Measurements from ENCODE around the gene PTPRD.

PTPRD gene

DNA sequence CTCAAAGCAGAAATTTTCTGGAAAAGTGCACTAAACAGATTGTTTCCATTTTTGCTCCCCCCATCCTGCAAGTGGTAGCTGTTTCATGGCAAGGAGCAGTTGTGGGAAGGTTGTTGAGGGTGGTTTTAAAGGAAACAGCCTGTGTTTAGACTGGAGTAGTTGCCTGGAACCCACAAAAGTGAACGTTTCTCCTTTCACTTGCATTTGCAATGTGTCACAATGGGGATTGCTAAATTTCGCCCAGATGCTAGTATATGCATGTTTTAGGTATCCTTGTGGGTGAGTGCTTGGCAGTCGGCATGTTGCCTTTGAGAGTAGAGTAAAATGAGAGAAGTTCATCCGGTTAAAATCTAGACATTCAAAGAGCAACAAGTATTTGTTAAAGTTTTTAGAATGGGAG is 1713.3 kb downstream of the PTPRD start:
- no peaks in the 10 kb centered on the region for H3K9me3 ChIP-seq (ENCODE audit: control insufficient read depth in 1 of 2, low read length in 2 of 2)
- no peaks in the 10 kb centered on the region for H3K27me3 ChIP-seq (ENCODE audit: control insufficient read depth in 1 of 2, insufficient read depth in 2 of 2, low read length in 2 of 2)
- H3K36me3 ChIP-seq (ENCODE audit: control insufficient read depth in 1 of 2, insufficient read depth in 2 of 2, low read length in 2 of 2), result no peaks in the 10 kb centered on the region
- no peak overlapping the region for H3K27ac ChIP-seq (ENCODE audit: low read depth, low read length)
- no peaks in the 10 kb centered on the region for H3K4me1 ChIP-seq (ENCODE audit: control insufficient read depth in 1 of 2, insufficient read depth in 2 of 2, low read length in 2 of 2)
- no peak overlapping the region for H3K4me3 ChIP-seq (ENCODE audit: low read depth in 1 of 2, low read length in 2 of 2)
- no peak overlapping the region for H3K9ac ChIP-seq (ENCODE audit: low read depth in 1 of 2, low read length in 2 of 2)

DNA sequence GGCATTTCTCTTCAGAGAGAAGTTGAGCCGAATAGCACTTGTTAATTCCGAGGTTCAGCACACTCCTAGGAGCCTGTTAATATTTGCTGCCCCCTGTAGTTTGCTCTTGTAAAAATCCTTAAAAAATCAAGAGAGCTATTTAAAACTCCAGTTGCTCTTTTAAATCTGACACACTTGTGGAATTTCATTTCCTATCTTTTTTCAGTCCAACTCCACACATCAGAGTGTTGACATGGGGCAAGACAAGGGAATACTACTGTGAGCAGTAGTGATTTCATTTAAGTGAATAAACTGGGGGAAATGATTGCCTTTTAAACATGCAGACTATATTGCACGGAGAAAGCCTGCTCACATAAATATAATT is 1717.0 kb downstream of the PTPRD start:
- Histone ChIP-seq H3K27me3 (ENCODE audit: control insufficient read depth in 1 of 2, insufficient read depth in 2 of 2, low read length in 2 of 2) (no peaks in the 10 kb centered on the region), H3K36me3 (ENCODE audit: control insufficient read depth in 1 of 2, insufficient read depth in 2 of 2, low read length in 2 of 2) (no peaks in the 10 kb centered on the region), H3K9me3 (ENCODE audit: control insufficient read depth in 1 of 2, low read length in 2 of 2) (no peaks in the 10 kb centered on the region), H3K27ac (ENCODE audit: low read depth, low read length) (no peak overlapping the region), H3K4me3 (ENCODE audit: low read depth in 1 of 2, low read length in 2 of 2) (no peak overlapping the region), H3K4me1 (ENCODE audit: control insufficient read depth in 1 of 2, insufficient read depth in 2 of 2, low read length in 2 of 2) (no peaks in the 10 kb centered on the region), H3K9ac (ENCODE audit: low read depth in 1 of 2, low read length in 2 of 2) (no peak overlapping the region)

DNA sequence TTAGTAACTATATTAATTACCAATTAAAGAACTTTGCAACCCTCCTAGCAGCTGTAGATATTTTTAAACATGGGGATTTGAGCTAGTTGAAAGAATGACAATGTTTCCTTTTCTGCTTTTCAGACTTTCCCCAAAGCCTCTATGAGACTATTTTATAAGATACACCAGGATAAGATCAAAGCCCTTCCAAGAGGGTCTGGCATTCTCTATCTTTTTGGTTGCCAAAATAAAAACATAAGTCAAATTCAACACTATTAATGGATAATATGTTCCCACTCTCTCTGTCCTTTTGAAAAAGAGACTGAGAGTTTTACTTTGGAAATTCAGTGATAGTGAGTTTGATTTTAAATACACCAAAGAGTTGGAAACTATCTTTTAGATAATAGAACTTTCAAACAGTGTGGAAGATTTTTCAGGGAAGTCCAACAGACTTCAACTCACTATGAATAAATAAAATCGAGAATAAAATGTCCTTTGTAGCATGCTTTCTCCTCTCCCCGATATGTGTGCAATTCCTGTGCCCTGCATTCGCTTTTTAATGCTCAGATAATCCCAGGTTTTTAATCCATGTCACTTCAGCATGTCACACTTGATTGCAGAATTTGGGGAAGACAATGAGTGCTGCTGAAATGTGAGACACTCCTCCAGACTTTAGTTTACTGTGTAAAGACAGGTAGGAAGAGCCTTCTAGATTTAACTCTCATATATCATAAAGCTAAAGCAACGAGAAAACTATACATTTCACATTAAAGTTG is 1717.5 kb downstream of the PTPRD start:
- H3K9ac ChIP-seq (ENCODE audit: low read depth in 1 of 2, low read length in 2 of 2), result no peak overlapping the region
- H3K27ac ChIP-seq (ENCODE audit: low read depth, low read length), result no peak overlapping the region
- H3K4me1 ChIP-seq (ENCODE audit: control insufficient read depth in 1 of 2, insufficient read depth in 2 of 2, low read length in 2 of 2), result no peaks in the 10 kb centered on the region

DNA sequence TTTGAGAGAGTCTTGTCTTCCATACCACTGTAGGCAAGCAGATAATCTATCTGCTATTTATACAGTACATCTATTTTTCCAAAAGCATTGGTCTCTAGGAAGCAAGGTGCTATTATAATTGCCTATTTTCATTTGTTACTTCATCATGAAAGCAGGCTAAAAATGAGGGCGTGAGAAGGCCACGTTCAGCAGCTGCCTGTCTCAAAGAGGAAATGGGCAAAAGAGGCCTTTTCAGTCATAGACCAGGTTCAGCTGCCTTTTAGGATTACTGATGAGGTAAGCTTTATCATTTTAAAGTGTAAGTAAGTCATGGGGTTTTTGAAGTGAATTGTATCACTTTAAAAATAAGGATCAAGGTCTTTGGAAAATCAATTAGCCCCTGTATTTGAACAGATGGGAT is 1722.1 kb downstream of the PTPRD start:
- H3K4me1 ChIP-seq (ENCODE audit: control insufficient read depth in 1 of 2, insufficient read depth in 2 of 2, low read length in 2 of 2), result peaks cover 4 to 8% of the 10 kb centered on the region in 2 donors
- no peaks in the 10 kb centered on the region for H3K36me3 ChIP-seq (ENCODE audit: control insufficient read depth in 1 of 2, insufficient read depth in 2 of 2, low read length in 2 of 2)
- no peak overlapping the region for H3K27ac ChIP-seq (ENCODE audit: low read depth, low read length)

More for the DNA sequence above, 1717.5 kb downstream of the PTPRD start:
- Histone ChIP-seq H3K36me3 (ENCODE audit: control insufficient read depth in 1 of 2, insufficient read depth in 2 of 2, low read length in 2 of 2) (no peaks in the 10 kb centered on the region), H3K9me3 (ENCODE audit: control insufficient read depth in 1 of 2, low read length in 2 of 2) (no peaks in the 10 kb centered on the region), H3K27me3 (ENCODE audit: control insufficient read depth in 1 of 2, insufficient read depth in 2 of 2, low read length in 2 of 2) (no peaks in the 10 kb centered on the region), H3K4me3 (ENCODE audit: low read depth in 1 of 2, low read length in 2 of 2) (no peak overlapping the region)

DNA sequence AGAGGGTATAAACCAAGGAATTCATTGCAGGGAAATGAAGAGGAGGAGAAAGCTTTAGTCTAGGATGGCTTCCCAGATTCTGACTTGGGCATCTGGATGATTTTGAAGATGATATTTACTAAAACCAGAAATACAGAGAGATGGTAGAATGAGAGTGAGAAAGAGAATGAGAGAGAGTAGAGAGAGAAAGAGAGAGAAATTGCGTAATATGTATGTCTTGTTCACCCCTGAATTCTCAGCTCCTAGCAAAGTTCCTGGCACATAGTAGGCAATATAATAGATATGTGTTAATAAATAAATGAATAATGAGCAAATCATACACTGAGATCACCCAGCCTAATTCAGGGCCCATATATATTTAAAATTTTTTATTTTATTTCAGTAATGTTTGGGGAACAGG is 1723.7 kb downstream of the PTPRD start:
- Histone ChIP-seq H3K9ac (ENCODE audit: low read depth in 1 of 2, low read length in 2 of 2) (no peak overlapping the region), H3K4me3 (ENCODE audit: low read depth in 1 of 2, low read length in 2 of 2) (no peak overlapping the region), H3K9me3 (ENCODE audit: control insufficient read depth in 1 of 2, low read length in 2 of 2) (no peaks in the 10 kb centered on the region), H3K27me3 (ENCODE audit: control insufficient read depth in 1 of 2, insufficient read depth in 2 of 2, low read length in 2 of 2) (no peaks in the 10 kb centered on the region), H3K27ac (ENCODE audit: low read depth, low read length) (no peak overlapping the region), H3K4me1 (ENCODE audit: control insufficient read depth in 1 of 2, insufficient read depth in 2 of 2, low read length in 2 of 2) (peaks cover 4 to 8% of the 10 kb centered on the region in 2 donors), H3K36me3 (ENCODE audit: control insufficient read depth in 1 of 2, insufficient read depth in 2 of 2, low read length in 2 of 2) (no peaks in the 10 kb centered on the region)

More for the DNA sequence above, 1722.1 kb downstream of the PTPRD start:
- Histone ChIP-seq H3K27me3 (ENCODE audit: control insufficient read depth in 1 of 2, insufficient read depth in 2 of 2, low read length in 2 of 2) (no peaks in the 10 kb centered on the region), H3K9ac (ENCODE audit: low read depth in 1 of 2, low read length in 2 of 2) (no peak overlapping the region), H3K4me3 (ENCODE audit: low read depth in 1 of 2, low read length in 2 of 2) (no peak overlapping the region), H3K9me3 (ENCODE audit: control insufficient read depth in 1 of 2, low read length in 2 of 2) (no peaks in the 10 kb centered on the region)

DNA sequence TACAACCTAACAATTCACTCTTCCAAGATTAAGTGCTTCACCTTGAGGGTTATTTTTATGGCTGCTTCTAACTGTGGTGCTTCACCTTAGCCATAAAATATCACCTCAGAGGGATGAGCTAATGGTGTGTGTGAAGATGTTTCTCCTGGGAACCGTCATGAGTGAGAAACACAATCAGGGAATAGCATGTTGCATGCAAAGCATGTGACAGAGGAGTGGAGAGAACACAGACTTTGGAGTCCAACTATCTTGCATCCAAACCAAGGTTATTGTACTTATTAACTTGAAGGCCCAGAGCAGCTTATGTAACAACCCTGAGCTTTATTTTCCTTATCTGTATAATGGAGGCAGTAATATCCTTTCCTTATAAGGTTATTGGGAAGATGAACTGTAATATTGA is 1724.2 kb downstream of the PTPRD start:
- Histone ChIP-seq H3K27ac (ENCODE audit: low read depth, low read length) (no peak overlapping the region), H3K9me3 (ENCODE audit: control insufficient read depth in 1 of 2, low read length in 2 of 2) (no peaks in the 10 kb centered on the region), H3K9ac (ENCODE audit: low read depth in 1 of 2, low read length in 2 of 2) (no peak overlapping the region), H3K4me1 (ENCODE audit: control insufficient read depth in 1 of 2, insufficient read depth in 2 of 2, low read length in 2 of 2) (peaks cover 4 to 8% of the 10 kb centered on the region in 2 donors), H3K36me3 (ENCODE audit: control insufficient read depth in 1 of 2, insufficient read depth in 2 of 2, low read length in 2 of 2) (no peaks in the 10 kb centered on the region), H3K4me3 (ENCODE audit: low read depth in 1 of 2, low read length in 2 of 2) (no peak overlapping the region), H3K27me3 (ENCODE audit: control insufficient read depth in 1 of 2, insufficient read depth in 2 of 2, low read length in 2 of 2) (no peaks in the 10 kb centered on the region)

DNA sequence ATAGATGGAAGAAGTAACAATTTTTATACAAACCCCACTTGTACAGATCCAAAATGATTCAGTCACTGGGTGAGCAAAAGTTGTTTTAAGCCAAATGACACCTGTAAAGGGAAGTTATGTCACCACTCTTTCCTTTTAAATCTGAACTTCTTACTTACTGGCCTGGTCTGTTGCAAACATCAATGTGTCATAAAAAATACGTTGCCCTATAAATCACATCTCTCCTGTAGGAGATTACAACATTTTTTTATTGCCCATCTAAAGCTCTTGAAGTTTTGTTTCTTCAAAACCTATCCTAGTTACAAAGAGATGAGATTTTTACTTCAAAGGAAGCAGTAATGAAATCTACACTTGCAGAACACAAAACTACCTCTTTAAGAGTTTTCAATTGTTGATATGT is 1725.4 kb downstream of the PTPRD start:
- Histone ChIP-seq H3K27me3 (ENCODE audit: control insufficient read depth in 1 of 2, insufficient read depth in 2 of 2, low read length in 2 of 2) (no peaks in the 10 kb centered on the region), H3K9ac (ENCODE audit: low read depth in 1 of 2, low read length in 2 of 2) (no peak overlapping the region), H3K36me3 (ENCODE audit: control insufficient read depth in 1 of 2, insufficient read depth in 2 of 2, low read length in 2 of 2) (no peaks in the 10 kb centered on the region), H3K4me3 (ENCODE audit: low read depth in 1 of 2, low read length in 2 of 2) (no peak overlapping the region), H3K9me3 (ENCODE audit: control insufficient read depth in 1 of 2, low read length in 2 of 2) (no peaks in the 10 kb centered on the region), H3K27ac (ENCODE audit: low read depth, low read length) (no peak overlapping the region), H3K4me1 (ENCODE audit: control insufficient read depth in 1 of 2, insufficient read depth in 2 of 2, low read length in 2 of 2) (peaks cover 8 to 11% of the 10 kb centered on the region in 2 donors)

DNA sequence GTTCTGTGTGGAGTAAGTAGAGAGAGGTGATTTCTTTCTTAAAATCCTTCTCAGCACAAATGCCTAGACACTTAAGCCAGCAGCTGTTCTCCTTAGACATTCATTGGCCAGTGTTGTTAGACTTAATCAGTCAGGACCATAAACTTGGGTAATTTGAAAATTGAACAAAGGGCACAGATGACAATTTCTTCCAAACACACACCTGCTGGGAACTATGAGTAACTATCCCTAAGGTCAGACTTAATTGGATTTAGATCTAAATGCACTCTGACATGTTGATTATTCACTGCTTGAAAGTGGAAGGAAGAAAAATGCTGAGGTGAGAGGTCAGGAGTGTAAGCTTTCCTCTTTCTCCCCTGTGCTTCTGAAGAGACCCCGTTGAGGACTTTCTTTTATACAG is 1729.5 kb downstream of the PTPRD start:
- H3K27me3 ChIP-seq (ENCODE audit: control insufficient read depth in 1 of 2, insufficient read depth in 2 of 2, low read length in 2 of 2), result no peaks in the 10 kb centered on the region
- no peaks in the 10 kb centered on the region for H3K36me3 ChIP-seq (ENCODE audit: control insufficient read depth in 1 of 2, insufficient read depth in 2 of 2, low read length in 2 of 2)
- no peak overlapping the region for H3K27ac ChIP-seq (ENCODE audit: low read depth, low read length)

DNA sequence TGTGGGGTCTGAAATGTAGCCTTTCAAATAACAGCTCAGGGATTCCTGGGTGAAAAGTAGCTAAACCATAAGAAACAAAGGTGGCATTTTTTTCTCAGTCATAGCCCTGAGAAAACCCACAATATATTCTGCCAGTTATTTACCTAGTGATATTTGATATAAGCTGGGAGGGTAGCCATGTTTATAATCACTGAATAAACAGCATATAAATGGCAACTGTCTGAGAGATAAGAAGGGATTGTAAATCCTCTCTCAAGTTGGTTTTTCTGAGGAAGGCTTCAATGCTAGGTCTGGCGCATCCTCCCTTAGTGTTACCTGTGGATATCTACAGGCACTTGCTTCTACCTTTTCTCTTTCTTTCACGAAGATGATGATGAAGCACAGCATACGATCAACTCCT is 1732.7 kb downstream of the PTPRD start:
- Histone ChIP-seq H3K9ac (ENCODE audit: low read depth in 1 of 2, low read length in 2 of 2) (no peak overlapping the region), H3K27me3 (ENCODE audit: control insufficient read depth in 1 of 2, insufficient read depth in 2 of 2, low read length in 2 of 2) (no peaks in the 10 kb centered on the region), H3K4me1 (ENCODE audit: control insufficient read depth in 1 of 2, insufficient read depth in 2 of 2, low read length in 2 of 2) (peaks cover 5 to 12% of the 10 kb centered on the region in 2 donors), H3K27ac (ENCODE audit: low read depth, low read length) (no peak overlapping the region), H3K36me3 (ENCODE audit: control insufficient read depth in 1 of 2, insufficient read depth in 2 of 2, low read length in 2 of 2) (no peaks in the 10 kb centered on the region), H3K9me3 (ENCODE audit: control insufficient read depth in 1 of 2, low read length in 2 of 2) (no peaks in the 10 kb centered on the region), H3K4me3 (ENCODE audit: low read depth in 1 of 2, low read length in 2 of 2) (no peak overlapping the region)

More for the DNA sequence above, 1729.5 kb downstream of the PTPRD start:
- Histone ChIP-seq H3K9me3 (ENCODE audit: control insufficient read depth in 1 of 2, low read length in 2 of 2) (no peaks in the 10 kb centered on the region), H3K9ac (ENCODE audit: low read depth in 1 of 2, low read length in 2 of 2) (no peak overlapping the region), H3K4me3 (ENCODE audit: low read depth in 1 of 2, low read length in 2 of 2) (no peak overlapping the region), H3K4me1 (ENCODE audit: control insufficient read depth in 1 of 2, insufficient read depth in 2 of 2, low read length in 2 of 2) (peaks cover 8 to 16% of the 10 kb centered on the region in 2 donors)

DNA sequence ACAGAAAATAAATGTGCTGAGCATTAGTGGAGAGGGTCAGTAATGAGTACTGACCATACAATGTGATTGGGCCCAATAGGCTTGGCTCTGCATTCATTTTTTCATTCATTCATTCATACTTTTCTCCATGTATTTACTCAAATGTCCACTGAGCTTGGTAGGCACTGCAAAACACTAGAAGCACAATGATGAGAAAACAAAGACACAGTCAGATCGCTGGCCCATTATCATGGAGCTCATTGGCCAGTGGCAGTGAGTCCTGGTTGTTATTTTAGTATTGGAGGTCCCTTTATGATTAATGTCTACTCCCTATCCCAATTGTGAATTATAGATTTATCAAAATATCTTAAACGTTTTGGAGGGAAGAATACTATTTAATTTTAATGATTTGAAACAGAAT is 1733.5 kb downstream of the PTPRD start:
- H3K4me3 ChIP-seq (ENCODE audit: low read depth in 1 of 2, low read length in 2 of 2), result no peak overlapping the region
- H3K27ac ChIP-seq (ENCODE audit: low read depth, low read length), result no peak overlapping the region
- no peaks in the 10 kb centered on the region for H3K27me3 ChIP-seq (ENCODE audit: control insufficient read depth in 1 of 2, insufficient read depth in 2 of 2, low read length in 2 of 2)
- H3K9ac ChIP-seq (ENCODE audit: low read depth in 1 of 2, low read length in 2 of 2), result no peak overlapping the region
- peaks cover 5 to 12% of the 10 kb centered on the region in 2 donors for H3K4me1 ChIP-seq (ENCODE audit: control insufficient read depth in 1 of 2, insufficient read depth in 2 of 2, low read length in 2 of 2)
- H3K36me3 ChIP-seq (ENCODE audit: control insufficient read depth in 1 of 2, insufficient read depth in 2 of 2, low read length in 2 of 2), result no peaks in the 10 kb centered on the region
- H3K9me3 ChIP-seq (ENCODE audit: control insufficient read depth in 1 of 2, low read length in 2 of 2), result no peaks in the 10 kb centered on the region
